Tibial nerve (tissue), 4 donors: Measurements from ENCODE around the gene CTU2. TPM values are rescaled to one million over a fixed set of nuclear protein-coding genes. Genes with fewer than 3 reads are reported as not detected.
"Not testable (repeated sequence)": the region's sequence is repeated elsewhere in the genome, so short reads cannot be mapped to it uniquely, and the experiment has no call there.

Experiments used
- DNase-seq, 2 donors: peaks; one replicate each; pipeline ENCODE4 v3.0.0-alpha.2; 2019; ENCODE audit warnings: low spot score in 2 of 2
- H3K27ac ChIP-seq, 4 donors: fragments of 200-600 bp; sonication (generic) in 3 of 4; one replicate each; pipeline ENCODE4 v1.5.1; 2017 to 2019; ENCODE audit warnings: mild to moderate bottlenecking in 1 of 4
- H3K27me3 ChIP-seq, 2 donors: fragments of 200-600 bp; sonication (generic) in 1 of 2; one replicate each; pipeline versions ENCODE4 v1.5.1 to v1.6.0; 2017 to 2019
- H3K36me3 ChIP-seq, 3 donors: fragments of 200-600 bp; sonication (generic); one replicate each; pipeline ENCODE4 v1.5.1; 2018 to 2019
- H3K4me1 ChIP-seq, 4 donors: fragments of 200-600 bp; sonication (generic) in 3 of 4; one replicate each; pipeline ENCODE4 v1.5.1; 2017 to 2019
- H3K4me3 ChIP-seq, 4 donors: fragments of 200-600 bp; sonication (generic) in 3 of 4; one replicate each; pipeline ENCODE4 v1.5.1; 2017 to 2019; ENCODE audit warnings: mild to moderate bottlenecking in 1 of 4, moderate library complexity in 1 of 4
- H3K9me3 ChIP-seq, 4 donors: fragments of 200-600 bp; sonication (generic) in 3 of 4; one replicate each; pipeline ENCODE4 v1.5.1; 2017 to 2019
- CTCF ChIP-seq, 5 experiments: fragments of 200-600 bp in 3 of 5; fragments of 450-650 bp in 2 of 5; sonication (generic) in 3 of 5; IDR thresholded peaks; one replicate each; pipeline ENCODE4 v1.5.1; 2016 to 2019; ENCODE audit warnings: antibody characterized with exemption in 5 of 5, mild to moderate bottlenecking in 3 of 5, moderate library complexity in 2 of 5
- EP300 ChIP-seq, 2 donors: sonication (generic); formaldehyde crosslinking; IDR thresholded peaks; one replicate each; pipeline ENCODE4 v1.6.1; 2017; ENCODE audit warnings: antibody characterized with exemption in 2 of 2, mild to moderate bottlenecking in 1 of 2
- POLR2A ChIP-seq, 2 donors: fragments of 450-650 bp; IDR thresholded peaks; one replicate each; pipeline ENCODE4 v1.6.1; 2017; ENCODE audit warnings: antibody characterized with exemption in 2 of 2, mild to moderate bottlenecking in 2 of 2, moderate library complexity in 2 of 2
- WGBS, 2 donors: methylation state at CpG; one replicate each; pipeline ENCODE4 v1.1.5; 2018; 5-methylcytosine and 5-hydroxymethylcytosine counted together
- total RNA-seq, 4 donors: library from RNA; depleted of rRNA; stranded (reverse); fragments of >200 nt; gene quantifications; one replicate each; pipeline ENCODE4 v1.1.0, GENCODE V29; 2016

The CTU2 gene
- total RNA-seq, 4 donors from 2014 or later, result 12.3 to 22.5 (median 12.5) TPM

- Histone ChIP-seq H3K27me3 (no peaks in the 10 kb centered on the region), H3K27ac (peak overlapping the region; percentile 75 to 94 (median 91)), H3K4me1 (peaks cover 0 to 27% (median 10%) of the 10 kb centered on the region in 4 donors), H3K4me3 (peak overlapping the region; percentile 76 to 88 (median 82)), H3K9me3 (no peaks in the 10 kb centered on the region), H3K36me3 (peaks cover 0 to 21% (median 0%) of the 10 kb centered on the region in 3 donors)
- no peak for TF ChIP-seq POLR2A (IDR thresholded peaks at IDR 0.05)
- no peak for TF ChIP-seq EP300 (IDR thresholded peaks at IDR 0.05)
- no peak for TF ChIP-seq CTCF (IDR thresholded peaks at IDR 0.05)
- no peak for DNase-seq
- WGBS, 2 donors, result 1 to 4% methylated on average over 24 to 41 of the region's 49 CpGs
These were observed 44.0 kb upstream of the CTU2 start for GRCh38 chr16:88662222-88662842.

- peak within 1 kb of the TSS; percentile 75 to 94 (median 91) for H3K27ac ChIP-seq
- no peaks in the 10 kb centered on the region for H3K27me3 ChIP-seq
- H3K4me1 ChIP-seq, result peaks cover 0 to 27% (median 10%) of the 10 kb centered on the region in 4 donors
- peak within 1 kb of the TSS; percentile 76 to 88 (median 82) for H3K4me3 ChIP-seq
- 0% methylated on average over 21 of the region's 88 CpGs for WGBS, 2 donors
- H3K36me3 ChIP-seq, result peaks cover 0 to 18% (median 0%) of the 10 kb centered on the region in 3 donors
- peak; percentile 42 to 94 for TF ChIP-seq POLR2A (IDR thresholded peaks at IDR 0.05)
- peak in 2 of 5 experiments; percentile 44 to 55 for TF ChIP-seq CTCF (IDR thresholded peaks at IDR 0.05)
- peak; percentile 84 to 94 for TF ChIP-seq EP300 (IDR thresholded peaks at IDR 0.05)
- DNase-seq, result peak; percentile 89 to 93
- H3K9me3 ChIP-seq, result no peaks in the 10 kb centered on the region
These were observed 43.3 kb upstream of the CTU2 start, which contains the start of gene MVD for GRCh38 chr16:88662843-88663606. TSS of gene MVD (minus strand) at chr16:88663091. CDS start at chr16:88663080, 11 bp downstream.

GRCh38 chr16:88665148-88665547, 41.2 kb upstream of the CTU2 start:
- no peaks in the 10 kb centered on the region for H3K9me3 ChIP-seq
- no peak overlapping the region for H3K4me3 ChIP-seq
- H3K27ac ChIP-seq, result no peak overlapping the region
- H3K36me3 ChIP-seq, result peaks cover 0 to 13% (median 0%) of the 10 kb centered on the region in 3 donors
- H3K4me1 ChIP-seq, result peaks cover 0 to 27% (median 10%) of the 10 kb centered on the region in 4 donors
- no peaks in the 10 kb centered on the region for H3K27me3 ChIP-seq
- WGBS, 2 donors, result 68 to 72% methylated on average over 4 of the region's 4 CpGs
- DNase-seq, result no peak
- peak in 1 of 2 donors; percentile 19 for TF ChIP-seq EP300 (IDR thresholded peaks at IDR 0.05)
- TF ChIP-seq POLR2A (IDR thresholded peaks at IDR 0.05), result no peak
- TF ChIP-seq CTCF (IDR thresholded peaks at IDR 0.05), result no peak

GRCh38 chr16:88665570-88665969, 40.7 kb upstream of the CTU2 start:
- H3K27ac ChIP-seq, result no peak overlapping the region
- WGBS, 2 donors, result 82 to 92% methylated on average over 3 of the region's 3 CpGs
- H3K27me3 ChIP-seq, result no peaks in the 10 kb centered on the region
- H3K9me3 ChIP-seq, result no peaks in the 10 kb centered on the region
- TF ChIP-seq EP300 (IDR thresholded peaks at IDR 0.05), result no peak
- TF ChIP-seq POLR2A (IDR thresholded peaks at IDR 0.05), result no peak
- no peak for TF ChIP-seq CTCF (IDR thresholded peaks at IDR 0.05)
- DNase-seq, result no peak
- peaks cover 0 to 27% (median 10%) of the 10 kb centered on the region in 4 donors for H3K4me1 ChIP-seq
- H3K4me3 ChIP-seq, result no peak overlapping the region
- H3K36me3 ChIP-seq, result peaks cover 0 to 13% (median 0%) of the 10 kb centered on the region in 3 donors

GRCh38 chr16:88667461-88667860, 38.8 kb upstream of the CTU2 start:
- Histone ChIP-seq H3K36me3 (peaks cover 0 to 23% (median 0%) of the 10 kb centered on the region in 3 donors), H3K4me1 (peaks cover 0 to 13% (median 4%) of the 10 kb centered on the region in 4 donors), H3K9me3 (no peaks in the 10 kb centered on the region), H3K4me3 (no peak overlapping the region), H3K27ac (no peak overlapping the region), H3K27me3 (no peaks in the 10 kb centered on the region)
- TF ChIP-seq CTCF (IDR thresholded peaks at IDR 0.05) (no peak), EP300 (IDR thresholded peaks at IDR 0.05) (no peak), POLR2A (IDR thresholded peaks at IDR 0.05) (no peak)
- 47 to 54% methylated on average over 5 of the region's 5 CpGs for WGBS, 2 donors
- DNase-seq, result no peak

GRCh38 chr16:88669493-88669892, 36.8 kb upstream of the CTU2 start:
- not testable (repeated sequence) for H3K27ac ChIP-seq, H3K27me3 ChIP-seq, H3K4me3 ChIP-seq, DNase-seq, H3K4me1 ChIP-seq, H3K9me3 ChIP-seq
- H3K36me3 ChIP-seq, result peaks cover 0 to 41% (median 0%) of the 10 kb centered on the region in 3 donors
- 89 to 97% methylated on average over 8 of the region's 8 CpGs for WGBS, 2 donors
